GM23338 (cell line): ENCODE data around the gene C6. TPM values are rescaled to one million over a fixed set of nuclear protein-coding genes. Genes with fewer than 3 reads are reported as not detected.

Experiments used
- ATAC-seq: fragments of 200-7000 bp; cut with Tn5 transposase; 3 replicates; pipeline ENCODE4 v1.9.1; 2020
- DNase-seq: peaks from one replicate; pipeline ENCODE4 v3.0.0-alpha.2; 2015; ENCODE audit warnings: low spot score
- H2AFZ ChIP-seq: fragments of 200-600 bp; sonication (generic); 2 replicates; pipeline ENCODE4 v1.8.0; 2016; ENCODE audit warnings: antibody characterized with exemption, mild to moderate bottlenecking, moderate library complexity
- H3F3A ChIP-seq: fragments of 200-600 bp; sonication (generic); replicated peaks from 2 replicates; pipeline ENCODE4 v1.8.0; 2017; ENCODE audit warnings: antibody characterized with exemption, mixed run types, low read depth
- H3K27ac ChIP-seq: fragments of 200-600 bp; sonication (generic); 2 replicates; pipeline ENCODE4 v1.6.1; 2016; ENCODE audit warnings: low read depth
- H3K27me3 ChIP-seq: fragments of 200-600 bp; sonication (generic); 2 replicates; pipeline ENCODE4 v1.8.0; 2016; ENCODE audit warnings: mild to moderate bottlenecking, mixed run types, moderate library complexity; ENCODE audit not compliant: insufficient read depth
- H3K36me3 ChIP-seq: fragments of 200-600 bp; sonication (generic); 2 replicates; pipeline ENCODE4 v1.8.0; 2016; ENCODE audit warnings: mild to moderate bottlenecking; ENCODE audit not compliant: insufficient read depth
- H3K4me1 ChIP-seq: fragments of 200-600 bp; sonication (generic); 2 replicates; pipeline ENCODE4 v1.8.0; 2016; ENCODE audit warnings: mild to moderate bottlenecking, moderate library complexity; ENCODE audit not compliant: insufficient read depth
- H3K4me2 ChIP-seq: fragments of 200-600 bp; sonication (generic); 2 replicates; pipeline ENCODE4 v1.7.1; 2017; ENCODE audit warnings: mixed run types
- H3K4me3 ChIP-seq: fragments of 200-600 bp; sonication (generic); 2 replicates; pipeline ENCODE4 v1.6.1; 2016; ENCODE audit warnings: mixed run types
- H3K79me2 ChIP-seq: fragments of 200-600 bp; sonication (generic); replicated peaks from 2 replicates; pipeline ENCODE4 v1.8.0; 2017; ENCODE audit warnings: mild to moderate bottlenecking; ENCODE audit not compliant: insufficient read depth
- H3K9me2 ChIP-seq: fragments of 200-600 bp; sonication (generic); 2 replicates; pipeline ENCODE4 v1.8.0; 2017; ENCODE audit not compliant: insufficient read depth
- H4K20me1 ChIP-seq: fragments of 200-600 bp; sonication (generic); replicated peaks from 2 replicates; pipeline ENCODE4 v1.8.0; 2017; ENCODE audit warnings: mild to moderate bottlenecking; ENCODE audit not compliant: insufficient read depth
- H3K27ac Mint-ChIP-seq: 2 replicates; pipeline ENCODE4 v1.8.0; 2020; ENCODE audit warnings: inconsistent platforms, mild to moderate bottlenecking, moderate library complexity, mixed read lengths
- H3K27me3 Mint-ChIP-seq: 3 replicates; pipeline ENCODE4 v1.8.0; 2022; ENCODE audit warnings: low read depth, mild to moderate bottlenecking, moderate library complexity, mixed read lengths, inconsistent platforms; ENCODE audit not compliant: insufficient read depth, poor library complexity
- H3K36me3 Mint-ChIP-seq: 3 replicates; pipeline ENCODE4 v1.8.0; 2021; ENCODE audit warnings: low read depth, mild to moderate bottlenecking, inconsistent platforms, moderate library complexity, mixed read lengths
- H3K4me1 Mint-ChIP-seq: 3 replicates; pipeline ENCODE4 v1.8.0; 2020; ENCODE audit warnings: mild to moderate bottlenecking, inconsistent platforms, mixed read lengths
- H3K4me3 Mint-ChIP-seq: 3 replicates; pipeline ENCODE4 v1.8.0; 2021; ENCODE audit warnings: moderate library complexity, mild to moderate bottlenecking, inconsistent platforms, mixed read lengths
- H3K9me3 Mint-ChIP-seq: 3 replicates; pipeline ENCODE4 v1.8.0; 2020; ENCODE audit warnings: moderate library complexity, mild to moderate bottlenecking, inconsistent platforms, mixed read lengths
- CREB1 ChIP-seq: fragments of 250-450 bp; sonication (Bioruptor Pico); IDR thresholded peaks from 2 replicates; pipeline ENCODE4 v1.5.0; 2020; ENCODE audit warnings: low read depth, mild to moderate bottlenecking, moderate library complexity
- CTCF ChIP-seq, 2 experiments: fragments of 200-600 bp in 1 of 2; sonication (generic) in 1 of 2; conservative IDR thresholded peaks; 2 replicates each; pipeline versions ENCODE4 v1.5.1 to v1.6.1; 2016 to 2017; ENCODE audit warnings: antibody characterized with exemption in 2 of 2, low read depth in 2 of 2, mild to moderate bottlenecking in 2 of 2, moderate library complexity in 1 of 2
- ETS1 ChIP-seq: IDR thresholded peaks from 2 replicates; pipeline ENCODE4 v1.6.1; 2016; ENCODE audit warnings: antibody characterized with exemption
- EZH2phosphoT487 ChIP-seq: fragments of 200-600 bp; sonication (generic); IDR thresholded peaks from one replicate; pipeline ENCODE4 v1.8.1; 2018; ENCODE audit warnings: antibody characterized with exemption; ENCODE audit not compliant: unreplicated experiment
- JUNB ChIP-seq: IDR thresholded peaks from one replicate; pipeline ENCODE4 v1.6.1; 2016; ENCODE audit warnings: antibody characterized with exemption; ENCODE audit not compliant: unreplicated experiment
- NANOG ChIP-seq: IDR thresholded peaks from 2 replicates; pipeline ENCODE4 v1.6.1; 2016; ENCODE audit warnings: antibody characterized with exemption, borderline replicate concordance
- POLR2AphosphoS5 ChIP-seq: IDR thresholded peaks from 2 replicates; pipeline ENCODE4 v1.6.1; 2016; ENCODE audit warnings: antibody characterized with exemption, low read depth
- STAT1 ChIP-seq: IDR thresholded peaks from one replicate; pipeline ENCODE4 v1.6.1; 2016; ENCODE audit warnings: antibody characterized with exemption; ENCODE audit not compliant: unreplicated experiment
- ZNF114 ChIP-seq: fragments of 250-450 bp; sonication (Bioruptor Pico); IDR thresholded peaks from 2 replicates; pipeline ENCODE4 v1.5.0; 2020; ENCODE audit warnings: mild to moderate bottlenecking, moderate library complexity
- ZNF331 ChIP-seq: fragments of 250-450 bp; sonication (Bioruptor Pico); IDR thresholded peaks from 2 replicates; pipeline ENCODE4 v1.5.0; 2020; ENCODE audit warnings: low read depth, mild to moderate bottlenecking, moderate library complexity
- ZNF462 ChIP-seq: fragments of 250-450 bp; sonication (Bioruptor Pico); IDR thresholded peaks from 2 replicates; pipeline ENCODE4 v1.5.0; 2020; ENCODE audit warnings: mild to moderate bottlenecking, moderate library complexity
- polyA plus RNA-seq: library from polyadenylated mRNA; unstranded; fragments of >200 nt; fragmentation: Nextera tagmentation; extraction: Ambion mirVana; gene quantifications from 2 replicates; pipeline ENCODE4 v1.2.1, GENCODE V29; 2016
- total RNA-seq: library from RNA; depleted of rRNA; stranded (reverse); fragments of >200 nt; shearing (Covaris generic); gene quantifications from 2 replicates; pipeline ENCODE4 v1.2.3, GENCODE V29; 2014
- TF ChIP-seq, protein P1 (sequence below): IDR thresholded peaks from one replicate; pipeline ENCODE4 v1.6.1; 2018; ENCODE audit warnings: antibody characterized with exemption; ENCODE audit not compliant: unreplicated experiment

C6 gene
- total and polyA plus RNA-seq, 2 experiments from 2014 or later = not detected

DNA sequence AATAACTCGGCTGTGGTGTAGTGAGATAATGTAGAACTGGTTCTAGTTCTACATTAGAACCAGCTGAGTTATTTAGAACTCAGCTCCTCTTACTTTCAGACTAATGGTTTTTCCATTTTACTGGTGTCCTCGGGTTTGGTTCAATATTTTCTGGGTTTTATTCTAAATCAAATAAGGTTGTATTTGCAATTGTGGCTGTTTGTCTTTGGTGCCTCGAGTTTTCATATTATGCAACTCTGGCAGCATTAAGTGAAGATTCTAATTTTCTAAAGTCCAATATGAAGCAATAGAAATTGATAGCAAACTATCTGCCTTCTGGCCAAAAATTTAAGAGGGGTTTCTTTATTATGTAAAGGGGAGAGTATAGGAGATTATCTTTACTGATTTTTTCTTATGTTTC lies 19.0 kb downstream of the C6 start:
- Histone ChIP-seq H3K79me2 (no peaks in the 10 kb centered on the region), H3K4me2 (no peak overlapping the region), H4K20me1 (no peaks in the 10 kb centered on the region), H3K9me2 (0 out of 2 replicates have a peak, but pooled peaks cover 11% of the 10 kb centered on the region), H3K36me3 (no peaks in the 10 kb centered on the region), H3K4me3 (no peak overlapping the region), H3K27me3 (no peaks in the 10 kb centered on the region), H3K4me1 (no peaks in the 10 kb centered on the region), H3K27ac (no peak overlapping the region), H2AFZ (no peak overlapping the region), H3F3A (no peaks in the 10 kb centered on the region)
- TF ChIP-seq NANOG = no peak
- TF ChIP-seq JUNB = no peak
- TF ChIP-seq, protein P1, sequence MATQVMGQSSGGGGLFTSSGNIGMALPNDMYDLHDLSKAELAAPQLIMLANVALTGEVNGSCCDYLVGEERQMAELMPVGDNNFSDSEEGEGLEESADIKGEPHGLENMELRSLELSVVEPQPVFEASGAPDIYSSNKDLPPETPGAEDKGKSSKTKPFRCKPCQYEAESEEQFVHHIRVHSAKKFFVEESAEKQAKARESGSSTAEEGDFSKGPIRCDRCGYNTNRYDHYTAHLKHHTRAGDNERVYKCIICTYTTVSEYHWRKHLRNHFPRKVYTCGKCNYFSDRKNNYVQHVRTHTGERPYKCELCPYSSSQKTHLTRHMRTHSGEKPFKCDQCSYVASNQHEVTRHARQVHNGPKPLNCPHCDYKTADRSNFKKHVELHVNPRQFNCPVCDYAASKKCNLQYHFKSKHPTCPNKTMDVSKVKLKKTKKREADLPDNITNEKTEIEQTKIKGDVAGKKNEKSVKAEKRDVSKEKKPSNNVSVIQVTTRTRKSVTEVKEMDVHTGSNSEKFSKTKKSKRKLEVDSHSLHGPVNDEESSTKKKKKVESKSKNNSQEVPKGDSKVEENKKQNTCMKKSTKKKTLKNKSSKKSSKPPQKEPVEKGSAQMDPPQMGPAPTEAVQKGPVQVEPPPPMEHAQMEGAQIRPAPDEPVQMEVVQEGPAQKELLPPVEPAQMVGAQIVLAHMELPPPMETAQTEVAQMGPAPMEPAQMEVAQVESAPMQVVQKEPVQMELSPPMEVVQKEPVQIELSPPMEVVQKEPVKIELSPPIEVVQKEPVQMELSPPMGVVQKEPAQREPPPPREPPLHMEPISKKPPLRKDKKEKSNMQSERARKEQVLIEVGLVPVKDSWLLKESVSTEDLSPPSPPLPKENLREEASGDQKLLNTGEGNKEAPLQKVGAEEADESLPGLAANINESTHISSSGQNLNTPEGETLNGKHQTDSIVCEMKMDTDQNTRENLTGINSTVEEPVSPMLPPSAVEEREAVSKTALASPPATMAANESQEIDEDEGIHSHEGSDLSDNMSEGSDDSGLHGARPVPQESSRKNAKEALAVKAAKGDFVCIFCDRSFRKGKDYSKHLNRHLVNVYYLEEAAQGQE = no peak
- no peak for TF ChIP-seq CTCF (conservative IDR thresholded peaks at IDR 0.05; ENCODE audit: low read depth in 2 of 2)
- no peak for TF ChIP-seq POLR2AphosphoS5
- TF ChIP-seq STAT1 = no peak
- no peak for TF ChIP-seq CREB1 (CRISPR knock-in tag)
- no peak for TF ChIP-seq ZNF462 (CRISPR knock-in tag)
- TF ChIP-seq ETS1 = no peak
- no peak for TF ChIP-seq ZNF114 (CRISPR knock-in tag)
- TF ChIP-seq ZNF331 (CRISPR knock-in tag) = no peak
- TF ChIP-seq EZH2phosphoT487 = no peak
- Mint-ChIP-seq H3K4me3 (no peak overlapping the region), H3K27ac (no peak overlapping the region), H3K4me1 (no peaks in the 10 kb centered on the region), H3K36me3 (no peaks in the 10 kb centered on the region), H3K9me3 (no peaks in the 10 kb centered on the region), H3K27me3 (no peaks in the 10 kb centered on the region)
- ATAC-seq (no peak), DNase-seq (no peak)
